CD4-positive, alpha-beta T cell treated with Interleukin-2 at 100 ng/mL for 4 hours (primary cell): Measurements from ENCODE around the gene TAPT1.

ENCODE experiments used
- DNase-seq: peaks from one replicate; pipeline ENCODE4 v3.0.0-alpha.2; 2020; ENCODE audit warnings: low spot score

The TAPT1 gene

DNA sequence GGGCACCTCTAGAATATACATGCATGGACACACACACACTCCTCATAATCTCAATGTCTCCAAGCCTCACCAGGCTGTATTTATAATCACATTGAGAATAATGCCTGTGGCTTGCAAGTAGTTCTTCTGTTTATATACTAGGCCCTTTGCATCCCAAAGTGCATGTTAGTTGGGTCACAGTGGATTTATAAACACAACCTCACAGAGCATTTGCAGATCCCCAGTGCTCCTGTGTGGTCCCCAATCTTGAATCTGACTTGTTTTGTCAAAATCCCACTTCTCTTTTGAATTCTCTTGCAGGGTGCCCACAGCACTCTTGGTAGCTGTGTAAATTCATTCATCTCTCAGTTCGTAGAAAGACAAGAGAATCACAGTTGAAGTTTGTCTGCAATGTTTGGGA is 92.9 kb downstream of the TAPT1 start:
- DNase-seq, result no peak

DNA sequence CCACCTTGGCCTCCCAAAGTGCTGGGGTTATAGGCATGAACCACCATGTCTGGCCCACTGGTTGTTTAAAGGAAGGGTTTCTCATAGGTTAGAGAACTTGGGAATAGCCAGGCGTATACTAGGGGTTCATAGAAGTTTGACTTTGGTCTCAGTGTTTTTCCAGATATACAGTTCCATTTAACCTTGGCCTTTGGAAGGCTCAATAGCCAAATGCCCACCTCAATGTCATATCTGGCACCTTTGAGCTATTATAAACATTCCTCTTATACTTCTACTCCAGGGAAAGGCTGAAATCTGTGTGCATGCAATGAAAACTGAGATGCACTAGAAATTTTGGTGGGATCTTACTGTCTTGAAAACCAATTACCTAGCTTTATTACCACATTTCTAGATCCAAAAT is 95.0 kb downstream of the TAPT1 start:
- DNase-seq, result no peak

DNA sequence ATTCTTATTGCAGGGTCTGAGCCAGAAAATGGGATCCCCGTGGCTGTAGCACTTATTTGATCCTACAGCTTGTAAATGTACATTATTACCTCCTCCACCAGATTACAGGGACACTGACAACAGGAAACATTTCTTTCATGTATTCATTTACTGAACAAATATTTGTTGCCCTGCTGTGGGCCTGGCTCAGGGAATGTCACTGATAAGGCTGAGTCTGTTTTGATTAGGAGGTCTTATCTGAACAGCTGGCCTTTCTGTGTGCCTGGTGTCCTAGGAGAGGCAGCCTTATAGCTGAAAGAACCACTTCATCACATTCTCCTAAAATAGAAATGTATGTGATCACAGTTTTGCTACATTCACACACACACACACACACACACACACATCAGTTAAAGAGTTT is 96.9 kb downstream of the TAPT1 start:
- no peak for DNase-seq

DNA sequence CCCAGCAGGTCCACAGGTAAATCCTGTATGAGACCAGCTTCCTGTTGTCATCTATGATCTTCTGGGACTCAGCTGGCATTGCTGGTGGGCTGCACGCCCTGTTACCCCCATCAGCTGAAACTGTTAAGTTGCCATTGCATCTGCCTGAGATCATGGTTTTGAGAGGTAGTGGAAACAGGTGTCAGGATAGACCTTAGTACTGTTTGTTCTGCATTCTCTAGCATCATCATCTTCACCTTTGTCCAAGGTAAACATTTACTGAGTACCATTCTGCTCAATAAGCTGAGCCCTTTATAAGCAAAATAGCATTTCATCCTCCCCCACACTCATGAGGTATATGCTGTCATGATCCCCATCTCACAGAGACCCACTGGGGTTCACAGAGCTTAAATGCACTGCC is 99.6 kb downstream of the TAPT1 start:
- no peak for DNase-seq

DNA sequence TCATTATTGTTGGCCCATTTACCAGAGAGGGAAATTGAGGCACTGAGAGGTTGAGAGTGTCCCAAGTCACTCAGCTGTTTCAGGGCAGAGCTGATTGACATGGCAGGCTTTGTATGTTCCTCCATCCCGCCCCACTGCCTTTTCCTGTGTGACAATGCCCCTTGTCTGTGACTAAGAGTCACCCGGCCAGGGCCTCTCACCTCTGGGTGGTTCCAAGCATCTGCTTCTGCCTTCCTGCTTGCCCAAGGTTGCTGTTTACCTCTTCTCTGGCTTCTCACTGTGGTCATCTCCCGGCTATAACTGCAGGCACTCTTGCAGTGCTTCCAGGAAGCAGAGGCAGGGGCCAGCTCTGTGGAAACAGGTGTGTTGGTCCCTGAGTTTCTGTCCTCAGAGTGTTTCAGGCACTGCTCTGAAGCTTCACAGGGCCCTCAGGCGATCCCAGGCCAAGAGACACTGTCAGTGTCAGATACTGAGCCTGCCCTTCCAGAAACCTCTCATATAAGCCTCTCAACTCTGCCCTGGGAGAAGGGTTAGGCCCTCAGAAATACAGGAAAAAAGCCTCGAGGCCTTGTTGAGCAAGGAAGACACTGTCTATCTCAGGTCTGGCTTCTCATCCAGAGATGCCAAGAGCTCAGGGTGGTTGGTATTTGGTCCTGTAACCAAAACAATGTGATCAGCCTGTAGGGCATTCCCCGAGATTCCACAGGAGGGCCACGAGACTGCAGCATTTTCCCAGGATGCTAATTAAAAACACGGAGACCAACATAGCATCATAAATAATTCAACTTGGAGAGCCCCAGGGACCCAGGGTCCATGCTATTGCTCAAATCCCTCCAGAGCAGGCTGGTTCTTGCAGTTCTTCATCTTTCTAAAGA is 100.5 kb downstream of the TAPT1 start:
- DNase-seq, result no peak

DNA sequence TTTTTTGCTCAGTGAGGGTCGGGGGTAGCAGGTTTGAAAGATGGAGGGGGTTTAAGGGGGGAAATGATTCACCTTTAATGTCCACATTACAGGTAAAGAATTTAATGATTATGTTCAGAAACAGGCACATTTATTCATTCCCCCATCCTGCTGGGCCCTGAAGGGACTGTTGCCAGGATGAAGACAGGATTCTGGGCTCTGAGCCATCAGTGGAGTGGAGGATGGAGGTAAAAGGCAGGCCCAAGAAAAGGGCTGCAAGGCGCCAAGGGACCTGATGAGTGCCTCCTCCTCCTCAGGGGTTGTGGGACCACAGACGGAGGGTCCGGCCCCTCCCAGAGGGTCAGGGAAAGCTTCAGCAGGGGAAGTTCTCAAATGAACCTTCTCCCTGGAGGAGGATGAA is 102.0 kb downstream of the TAPT1 start:
- DNase-seq, result no peak

DNA sequence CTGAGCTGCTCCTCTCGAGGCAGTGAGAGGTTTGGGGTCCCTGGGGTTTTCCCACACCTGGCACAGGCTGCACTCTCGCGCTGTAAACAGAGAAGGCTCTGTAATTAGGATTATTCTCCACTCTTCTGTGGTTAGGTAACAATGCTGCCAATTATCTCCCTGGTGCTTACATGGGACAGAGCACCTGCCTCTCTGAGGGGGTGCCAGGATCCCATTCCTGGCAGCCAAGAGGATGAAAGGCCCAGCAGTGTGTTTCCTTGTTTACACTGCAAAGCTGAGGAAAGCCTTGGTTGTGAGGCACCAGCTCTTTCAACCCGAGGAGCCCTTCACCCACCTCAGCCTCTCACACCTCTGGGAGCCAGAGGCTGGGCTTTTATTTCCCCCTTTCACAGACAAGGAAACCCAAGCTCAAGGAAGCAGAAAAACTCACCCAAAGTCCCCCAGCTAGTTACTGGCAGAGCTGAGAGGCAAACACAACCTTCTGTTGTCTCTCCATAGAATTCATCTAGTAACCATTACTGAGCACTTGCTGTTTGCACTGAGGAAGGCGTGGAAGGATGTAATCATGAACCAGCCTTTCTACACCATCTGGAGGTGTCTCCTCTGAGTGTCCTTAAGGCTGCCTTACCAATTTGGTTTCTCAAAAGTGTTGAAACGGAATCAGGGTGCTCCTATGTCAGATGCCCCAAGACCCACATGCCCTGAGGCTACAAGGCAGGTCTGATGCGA is 102.8 kb downstream of the TAPT1 start:
- no peak for DNase-seq

DNA sequence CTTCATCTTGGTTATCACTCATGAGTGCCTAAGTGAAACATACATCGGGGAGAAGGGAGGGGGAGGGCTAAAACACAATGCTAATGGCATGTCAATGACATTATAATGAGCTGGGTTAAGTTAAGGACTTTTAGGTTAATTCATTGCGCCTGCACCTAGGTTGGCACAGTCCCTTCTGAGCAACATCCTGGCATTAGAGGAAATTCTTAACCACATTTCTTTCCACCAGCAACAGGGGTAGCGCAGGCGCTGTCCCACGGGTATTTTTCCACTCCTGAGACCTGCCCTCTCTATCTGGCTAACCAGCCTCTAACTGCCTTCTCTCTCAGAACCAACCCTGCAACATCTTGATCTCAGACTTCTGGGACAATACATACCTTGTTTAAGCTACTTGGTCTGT is 103.5 kb downstream of the TAPT1 start:
- DNase-seq, result no peak

DNA sequence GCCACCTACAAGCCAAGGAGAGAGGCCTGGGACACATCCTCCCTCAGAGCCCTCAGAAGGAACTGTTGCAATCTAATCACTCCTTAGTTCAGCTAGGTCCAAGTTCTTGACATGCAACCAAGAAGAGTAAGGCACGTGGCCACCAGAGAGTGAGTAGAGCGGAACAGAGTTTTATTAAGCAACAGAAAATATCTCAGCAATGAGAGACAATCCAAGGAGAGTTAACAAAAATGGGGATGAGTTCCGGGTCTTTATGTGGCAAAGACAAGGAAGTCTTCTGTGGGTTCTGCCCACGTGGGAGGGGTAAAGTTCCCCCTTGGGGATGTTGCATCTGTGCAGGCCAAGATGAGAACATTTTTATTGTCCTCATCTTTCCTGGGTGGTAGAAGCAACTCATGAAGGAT is 104.0 kb downstream of the TAPT1 start:
- no peak for DNase-seq

DNA sequence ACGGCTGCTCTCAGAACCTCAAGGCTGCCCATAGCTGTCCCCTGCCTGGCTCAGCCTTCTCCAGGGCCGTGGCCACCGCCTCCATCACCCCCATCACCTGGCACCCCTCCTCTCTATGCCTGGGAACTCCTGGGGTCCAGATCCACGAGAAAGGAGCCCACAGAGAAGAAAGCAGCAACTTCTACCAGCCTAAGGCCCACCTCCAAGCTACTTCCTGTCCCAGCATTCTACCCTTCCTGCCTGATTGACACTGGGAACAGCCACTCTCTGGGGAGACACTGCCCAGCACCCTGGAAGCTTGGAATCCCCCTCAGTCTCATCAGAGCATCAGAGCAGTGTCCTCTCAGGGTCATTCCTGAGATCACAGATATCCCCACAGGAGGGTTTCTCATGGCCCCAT is 105.6 kb downstream of the TAPT1 start:
- no peak for DNase-seq

DNA sequence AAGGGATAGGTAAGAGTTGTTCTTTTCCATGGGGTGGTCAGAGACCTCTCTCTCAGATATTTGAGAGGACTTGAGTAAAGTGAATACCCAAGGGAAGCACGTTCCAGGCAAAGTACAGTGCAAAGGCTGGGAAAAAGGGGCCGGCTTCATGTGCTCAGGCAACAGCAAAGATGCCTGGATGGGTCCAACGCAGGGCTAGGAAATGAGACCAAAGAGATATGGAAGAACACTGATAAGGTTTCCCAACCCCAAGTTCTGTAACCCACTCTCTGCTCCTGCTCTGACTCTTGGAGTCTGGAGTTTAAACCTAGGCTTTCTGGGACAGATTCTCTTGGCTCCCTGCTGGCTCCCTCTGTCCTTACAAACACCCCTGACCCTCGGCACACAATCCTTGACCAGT is 106.3 kb downstream of the TAPT1 start:
- DNase-seq, result no peak

DNA sequence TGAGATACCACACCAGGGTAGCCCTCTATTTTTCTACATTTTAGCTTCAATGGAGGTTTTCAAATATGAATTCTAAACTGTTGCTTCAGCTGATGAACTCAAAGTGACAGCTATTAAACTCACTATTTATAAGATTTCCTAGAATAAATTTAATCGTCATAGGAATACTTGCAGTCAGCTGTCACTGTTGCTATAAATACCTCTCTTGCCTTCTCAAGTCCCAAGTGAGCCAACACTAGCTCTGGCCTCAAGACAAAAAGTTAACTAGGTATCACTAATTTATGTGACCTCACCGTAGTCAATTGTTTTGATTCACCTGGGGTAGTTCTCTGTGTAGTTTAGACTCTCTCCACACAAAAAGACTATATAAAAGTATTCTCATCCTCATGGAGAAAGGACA is 108.2 kb downstream of the TAPT1 start:
- no peak for DNase-seq

DNA sequence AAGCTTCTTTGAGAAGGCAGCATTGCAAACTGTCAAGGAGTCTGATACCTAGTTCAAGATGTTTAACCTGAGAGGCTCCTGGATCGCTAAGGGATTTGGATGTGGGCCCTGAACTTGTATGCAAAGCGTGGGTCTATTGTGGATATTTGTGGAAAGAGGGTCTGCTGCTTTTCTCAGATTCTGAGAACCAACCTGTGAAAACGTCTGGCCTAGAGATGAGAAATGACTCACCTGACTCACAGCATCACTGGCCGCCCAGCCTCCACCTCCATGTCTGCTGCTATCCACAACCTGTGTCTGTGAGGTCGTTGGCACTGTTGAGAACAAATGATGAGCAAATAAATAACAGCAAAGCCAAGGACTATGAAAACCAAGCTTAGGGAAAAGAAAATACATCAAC is 109.1 kb downstream of the TAPT1 start:
- DNase-seq, result no peak

DNA sequence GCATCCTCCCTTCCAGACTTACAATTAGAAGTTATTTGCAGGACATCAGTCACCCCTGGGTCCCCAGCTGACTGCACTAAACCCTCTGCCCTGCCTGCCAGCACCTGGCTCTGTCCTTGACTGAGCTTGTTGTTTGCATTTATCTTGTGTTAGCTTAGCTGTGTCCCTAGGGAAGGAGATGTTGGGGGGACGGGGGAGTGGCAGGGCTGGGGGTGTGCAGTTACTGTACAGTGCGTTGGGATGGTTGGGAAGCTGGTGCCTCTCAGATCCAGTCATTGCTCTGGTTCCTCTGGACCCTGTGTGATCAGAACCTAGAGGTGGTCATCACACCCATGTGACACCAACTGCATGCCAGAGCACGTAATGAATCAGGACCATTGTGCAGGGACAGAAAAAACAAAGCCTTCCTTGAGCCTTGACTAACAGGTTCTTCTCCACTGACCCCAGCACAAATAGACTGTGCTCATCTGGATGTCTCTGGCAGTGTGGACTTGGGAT is 109.7 kb downstream of the TAPT1 start:
- DNase-seq, result no peak

DNA sequence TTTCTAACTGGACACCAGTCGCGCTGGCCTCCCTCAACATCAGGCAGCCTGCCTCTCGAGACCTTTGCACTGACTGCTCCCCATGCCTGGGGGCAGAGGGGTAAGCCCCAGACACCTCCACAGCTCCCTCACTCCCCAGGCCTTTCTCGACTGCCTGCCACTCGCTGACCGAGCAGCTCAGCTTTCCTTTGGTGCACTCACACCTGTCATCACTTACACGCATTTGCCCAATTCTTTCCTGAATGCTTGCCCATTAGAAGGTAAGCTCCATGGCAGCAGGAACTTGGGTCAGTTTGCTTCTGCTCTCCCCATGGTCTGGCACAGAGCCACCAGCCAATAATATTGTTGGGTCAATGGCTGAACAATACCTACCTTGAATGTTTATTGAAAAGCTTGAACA is 110.3 kb downstream of the TAPT1 start:
- no peak for DNase-seq

DNA sequence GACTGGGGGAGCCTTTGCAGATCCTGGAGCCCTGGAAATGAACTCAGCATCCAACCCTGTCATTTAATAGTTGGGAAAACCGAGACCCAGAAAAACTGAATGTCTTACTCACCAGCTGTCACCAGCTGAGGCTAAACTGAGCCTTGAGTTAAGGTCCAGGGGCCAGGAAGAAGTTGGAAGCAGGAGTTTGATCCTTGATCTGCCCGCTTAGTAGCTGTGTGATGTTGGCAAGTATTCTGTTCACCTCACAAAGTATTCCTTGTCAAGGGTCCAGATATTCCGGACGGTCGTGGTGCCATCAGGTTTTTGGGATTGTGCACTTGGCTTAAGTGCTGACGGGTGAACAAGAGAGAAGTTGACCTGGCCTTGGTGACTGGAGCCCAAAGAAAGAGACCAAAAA is 111.7 kb downstream of the TAPT1 start:
- DNase-seq, result no peak

DNA sequence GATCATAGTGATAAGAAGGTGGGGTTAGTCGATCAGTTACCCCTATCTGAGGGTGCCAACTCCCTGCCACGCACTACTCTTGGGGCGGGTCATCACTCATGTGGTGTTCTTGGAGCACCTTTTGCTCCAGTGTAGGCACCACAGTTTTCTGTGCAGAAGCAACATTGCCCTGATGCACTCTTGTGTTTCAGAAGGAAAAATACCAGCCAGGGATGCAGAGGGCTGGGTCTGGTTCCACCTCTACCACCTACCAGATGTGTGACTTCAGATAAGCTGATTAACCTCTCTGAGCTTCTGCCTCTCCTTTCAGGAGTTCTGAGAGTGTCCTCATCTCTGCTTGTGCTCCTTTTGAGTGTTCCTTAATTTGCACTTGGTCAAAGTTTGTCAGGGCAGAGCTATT is 112.5 kb downstream of the TAPT1 start:
- no peak for DNase-seq

DNA sequence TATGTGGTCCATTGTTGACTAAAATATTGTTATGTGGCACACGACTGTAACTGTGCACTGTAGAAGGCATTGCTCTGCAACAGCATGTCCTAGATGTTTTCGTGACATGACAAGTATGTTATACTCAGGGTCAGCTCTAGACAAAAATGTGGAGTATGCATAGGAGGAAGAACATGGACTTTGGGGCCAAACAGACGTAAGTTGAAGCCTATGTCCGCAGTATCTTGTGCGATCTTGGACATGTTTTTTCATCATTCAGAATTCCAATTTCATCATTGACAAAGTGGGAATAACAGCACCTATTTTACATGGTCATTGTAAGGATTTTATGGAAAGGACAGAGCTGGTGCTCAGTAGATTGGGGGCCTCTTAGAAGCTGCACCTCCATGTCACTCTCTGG is 114.7 kb downstream of the TAPT1 start:
- no peak for DNase-seq

DNA sequence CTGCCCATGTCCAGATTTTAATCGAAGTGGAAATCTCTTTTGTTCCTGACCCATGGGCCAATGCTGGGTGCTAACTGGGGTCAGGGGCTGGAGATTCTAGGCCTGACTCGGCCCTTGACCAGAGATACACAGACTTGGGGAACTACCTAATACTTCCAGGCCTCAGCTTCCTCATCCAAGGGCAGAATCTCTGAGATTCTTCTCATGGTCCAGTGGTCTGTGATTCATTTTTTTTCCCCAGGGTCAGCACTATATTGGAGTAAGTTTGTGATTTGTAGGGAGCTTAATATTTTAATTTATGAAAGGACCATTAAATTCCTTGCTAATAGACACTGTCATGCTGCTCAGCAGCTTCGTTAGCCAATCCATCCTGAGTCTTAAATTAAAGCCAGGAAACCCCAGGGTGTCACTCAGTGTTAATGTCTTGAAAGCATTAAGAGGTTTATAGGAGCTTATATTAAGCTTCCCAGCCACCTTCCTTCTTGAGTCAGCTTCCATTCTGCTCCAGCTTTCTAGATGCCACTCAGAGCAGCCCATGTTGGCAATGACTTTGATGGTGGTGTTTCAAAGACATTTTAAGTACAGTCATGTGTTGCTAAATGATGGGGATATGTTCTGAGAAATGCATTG is 115.5 kb downstream of the TAPT1 start:
- no peak for DNase-seq
